ENCODE results near the gene RABGAP1L.
"Not testable (repeated sequence)": the region's sequence is repeated elsewhere in the genome, so short reads cannot be mapped to it uniquely, and the experiment has no call there.

RABGAP1L gene

DNA sequence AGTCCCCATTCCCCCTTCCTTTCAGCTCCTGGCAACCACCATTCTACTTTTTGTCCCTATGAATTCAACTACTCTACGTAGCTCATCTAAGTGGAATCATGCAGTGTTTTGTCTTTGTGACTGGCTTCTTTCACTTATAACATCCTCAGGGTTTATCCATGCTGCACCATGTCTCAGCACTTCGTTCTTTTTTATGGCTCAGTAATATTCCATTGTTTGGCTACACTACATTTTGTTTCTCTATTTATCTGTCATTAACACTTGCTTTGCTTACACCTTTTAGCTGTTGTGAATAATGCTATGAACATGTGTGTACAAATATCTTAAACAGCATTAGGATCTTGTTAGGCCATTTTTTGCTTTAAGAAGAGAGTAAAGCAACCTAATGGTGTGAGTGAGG is 865.5 kb downstream of the RABGAP1L start:
- DNase-seq: no peak

DNA sequence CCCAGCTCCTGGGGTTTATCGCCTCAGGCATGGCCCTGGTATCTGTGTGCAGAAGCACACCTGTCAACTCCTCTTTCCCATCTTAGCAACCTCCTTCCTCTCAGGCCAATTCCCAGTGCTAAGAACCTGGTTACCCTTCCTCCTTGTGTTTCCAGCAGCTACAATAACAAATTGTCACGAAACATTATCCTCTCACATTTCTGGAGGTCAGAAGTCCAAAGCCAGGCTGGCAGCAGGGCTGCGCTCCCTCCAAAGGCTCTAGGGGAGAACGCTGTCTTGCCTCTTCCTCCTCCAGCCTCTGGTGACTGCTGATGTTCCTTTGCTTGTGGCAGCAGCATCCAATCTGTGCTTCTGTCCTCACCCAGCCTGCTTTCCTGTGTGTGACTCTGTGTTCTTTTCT is 874.6 kb downstream of the RABGAP1L start:
- no peak for DNase-seq

DNA sequence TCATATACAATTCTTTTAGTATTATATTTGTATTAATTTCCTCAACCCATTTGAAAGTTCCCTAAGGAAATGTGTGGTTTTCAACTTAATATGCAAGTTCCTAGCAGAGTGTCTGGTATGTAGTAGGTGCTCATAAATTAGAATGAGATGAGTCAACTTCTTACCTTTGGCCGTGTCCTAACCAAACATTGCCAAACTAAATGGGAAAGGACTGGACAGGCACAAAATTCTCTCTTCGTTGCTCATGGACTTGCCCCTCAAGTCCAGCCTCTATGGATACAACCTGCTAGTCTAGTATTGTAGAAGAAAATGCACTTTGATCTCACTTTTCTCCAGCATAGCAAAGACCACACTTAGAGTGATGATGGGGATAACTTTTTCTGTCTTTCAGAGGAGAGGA is 875.5 kb downstream of the RABGAP1L start:
- no peak for DNase-seq

DNA sequence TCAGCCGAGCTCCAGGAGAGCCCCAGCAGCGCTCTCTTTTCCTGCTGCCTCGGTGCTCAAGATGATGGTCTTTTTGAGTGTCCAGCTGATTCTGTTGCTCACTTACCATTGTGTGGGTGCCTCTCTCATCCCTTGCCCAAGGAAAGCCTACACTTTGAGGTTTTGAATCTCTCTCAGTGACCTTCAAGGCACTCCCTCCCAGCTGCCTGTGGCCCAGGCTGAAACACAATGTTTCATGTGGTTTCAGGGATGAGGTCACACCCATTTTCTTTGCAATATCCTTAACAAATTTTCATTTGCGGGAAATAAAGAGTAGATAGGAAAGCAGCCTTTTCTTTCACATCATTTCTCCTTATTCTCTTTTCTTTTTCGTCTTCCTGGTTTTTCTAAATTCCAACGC is 876.5 kb downstream of the RABGAP1L start:
- DNase-seq: no peak

DNA sequence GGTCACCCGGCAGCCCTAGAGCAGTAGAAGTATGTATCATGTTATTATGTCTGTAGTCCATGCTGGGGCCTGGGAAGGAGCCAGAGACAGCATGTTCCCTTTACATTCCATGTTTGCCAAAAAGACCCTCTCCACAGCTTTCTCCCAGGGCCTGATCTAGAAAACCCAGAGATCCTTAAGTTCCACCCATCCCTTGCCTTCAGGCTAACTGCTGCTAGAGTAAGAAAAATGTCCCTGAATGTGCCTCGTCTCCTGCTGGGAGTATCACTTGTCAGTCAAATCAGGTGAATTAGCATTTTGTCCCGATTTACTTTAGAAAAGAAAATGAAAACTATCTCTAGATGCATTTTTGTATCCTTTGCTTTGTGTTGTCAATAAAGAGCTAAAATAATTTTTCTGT is 877.2 kb downstream of the RABGAP1L start:
- no peak for DNase-seq

DNA sequence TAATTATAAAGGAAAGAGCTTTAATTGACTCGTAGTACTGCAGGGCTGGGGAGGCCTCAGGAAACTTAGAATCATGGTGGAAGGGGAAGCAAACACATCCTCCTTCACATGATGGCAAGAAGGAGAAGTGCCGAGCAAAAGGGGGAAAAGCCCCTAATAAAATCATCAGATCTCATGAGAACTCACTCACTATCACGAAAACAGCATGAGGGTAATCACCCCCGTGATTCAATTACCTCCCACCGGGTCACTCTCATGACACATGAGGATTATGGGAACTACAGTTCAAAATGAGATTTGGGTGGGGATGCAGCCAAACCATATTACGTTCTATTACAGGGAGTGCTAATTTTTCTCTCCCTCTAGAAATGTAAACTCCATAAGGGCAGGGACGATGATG is 878.1 kb downstream of the RABGAP1L start:
- DNase-seq: no peak

DNA sequence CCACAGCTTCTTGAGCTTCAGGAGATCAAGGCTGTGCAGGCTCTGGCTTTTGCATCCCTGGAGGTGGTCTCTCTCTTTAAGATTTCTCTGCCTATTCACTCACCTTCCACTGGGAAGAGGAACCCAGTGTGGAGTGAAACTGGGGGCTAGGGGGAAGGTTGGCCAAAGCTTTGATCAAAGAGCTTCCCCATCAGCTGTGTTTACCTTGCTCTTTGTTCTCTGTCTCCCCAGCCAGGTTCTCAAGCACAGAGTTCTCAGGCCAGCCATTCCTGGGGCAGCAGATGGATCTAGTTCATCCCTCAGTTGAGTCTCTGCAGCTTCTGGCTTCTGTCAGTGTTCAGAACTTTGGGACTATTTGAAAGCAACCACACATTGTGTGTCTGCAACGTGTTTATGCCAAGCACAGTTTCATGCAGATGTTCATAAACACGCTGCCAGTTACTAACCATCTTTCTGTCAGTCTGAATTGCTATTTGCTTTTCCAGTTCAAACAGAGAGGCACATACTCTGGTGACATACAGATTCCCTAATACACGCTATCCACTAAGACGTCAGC is 881.1 kb downstream of the RABGAP1L start:
- no peak for DNase-seq

DNA sequence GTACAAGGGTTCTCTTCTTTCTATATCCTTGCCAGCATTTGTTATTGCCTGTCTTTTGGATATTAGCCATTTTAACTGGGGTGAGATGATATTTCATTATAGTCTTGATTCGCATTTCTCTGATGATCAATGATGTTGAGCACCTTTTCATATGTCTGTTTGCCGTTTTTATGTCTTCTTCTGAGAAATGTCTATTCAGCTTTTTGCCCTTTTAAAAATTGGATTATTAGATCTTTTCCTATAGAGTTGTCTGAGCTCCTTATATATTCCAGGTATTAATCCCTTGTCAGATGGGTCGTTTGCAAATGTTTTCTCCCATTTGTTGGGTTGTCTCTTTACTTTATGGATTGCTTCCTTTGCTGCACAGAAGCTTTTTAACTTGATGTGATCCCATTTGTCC is 883.3 kb downstream of the RABGAP1L start:
- no peak for DNase-seq

DNA sequence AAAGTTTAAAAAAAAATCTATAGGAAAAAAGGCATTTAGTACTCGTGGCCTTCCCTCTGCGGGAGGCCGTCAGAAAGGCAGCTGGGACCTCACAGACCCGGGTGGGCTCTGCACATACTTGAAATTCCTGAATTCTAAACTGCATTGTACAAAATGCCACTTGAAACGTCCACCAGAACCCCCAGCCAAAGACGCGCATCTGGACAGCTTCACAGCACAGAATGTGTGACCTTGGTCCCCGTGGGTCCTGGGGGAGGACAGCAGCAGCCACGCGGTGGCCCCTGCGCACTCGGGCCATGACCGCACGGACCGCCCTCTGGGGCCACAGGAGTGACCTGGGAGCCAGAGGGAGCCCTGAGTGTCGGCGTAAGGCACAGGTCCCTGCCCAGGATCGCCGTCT is 884.5 kb downstream of the RABGAP1L start:
- no peak for DNase-seq

DNA sequence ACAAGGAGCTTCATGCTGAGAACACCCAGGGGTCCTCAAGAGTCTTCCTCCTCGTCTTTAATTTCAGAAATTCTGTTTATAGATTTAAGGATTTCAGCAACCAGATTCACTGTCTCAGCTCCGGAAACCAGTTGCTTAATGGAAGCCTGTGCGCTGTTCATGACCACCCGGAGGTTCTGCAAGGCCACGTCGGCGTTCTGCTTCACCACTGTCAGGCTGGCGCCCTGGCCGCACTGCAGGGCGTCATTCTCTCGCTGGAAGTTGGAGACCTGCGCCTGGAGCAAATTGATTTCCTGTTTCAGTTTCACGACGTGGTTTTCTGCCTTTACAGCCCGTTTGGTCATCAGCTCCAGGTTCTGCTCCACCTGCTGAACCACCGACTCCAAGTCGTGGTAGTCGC is 885.3 kb downstream of the RABGAP1L start:
- not testable (repeated sequence) for DNase-seq

Measured in activated naive CD4-positive, alpha-beta T cell treated with anti-CD3 and anti-CD28 coated beads, Interleukin-2, amount 50 U/mL, for 16 hours (primary cell).